Panc1 (cell line): Measurements from ENCODE around the gene TMEM132C. TPM values are rescaled to one million over a fixed set of nuclear protein-coding genes. Genes with fewer than 3 reads are reported as not detected.

Experiments
- ATAC-seq: fragments of 200-7000 bp; cut with Tn5 transposase; 2 replicates; pipeline ENCODE4 v1.9.1; 2020; ENCODE audit warnings: mild to moderate bottlenecking, moderate library complexity
- BruUV-seq: library from RNA; stranded (reverse); fragments of 400-500 nt; replicated peaks from 2 replicates; lab custom pipeline; 2021; lab: Mats Ljungman, UMichigan
- CTCF ChIA-PET: fragments of 300-600 bp; sonication (Branson Sonifier 250); formaldehyde crosslinking; loops from one replicate; lab custom pipeline; 2022; ENCODE audit warnings: antibody characterized with exemption; lab: Charles Lee
- POLR2A ChIA-PET: fragments of 300-600 bp; sonication (Branson Sonifier 250); formaldehyde crosslinking; loops from one replicate; lab custom pipeline; 2022; ENCODE audit warnings: antibody characterized with exemption; lab: Charles Lee
- DNase-seq: peaks from one replicate; pipeline ENCODE4 v3.0.0-alpha.2; 2010; ENCODE audit warnings: low read depth, low spot score
- H3K27ac ChIP-seq: 2 replicates; pipeline ENCODE4 v1.5.1; 2011; ENCODE audit warnings: mild to moderate bottlenecking, low read length, inconsistent platforms
- H3K27me3 ChIP-seq: fragments of 200-500 bp; sonication (Bioruptor generic); 2 replicates; pipeline ENCODE4 v1.6.0; 2014; ENCODE audit warnings: low read length, inconsistent platforms; ENCODE audit not compliant: control insufficient read depth, insufficient read depth
- H3K36me3 ChIP-seq: fragments of 200-500 bp; sonication (Bioruptor generic); 2 replicates; pipeline ENCODE4 v1.5.1; 2014; ENCODE audit warnings: inconsistent platforms, mild to moderate bottlenecking, low read length, moderate library complexity; ENCODE audit not compliant: control insufficient read depth, insufficient read depth
- H3K4me1 ChIP-seq: 2 replicates; pipeline ENCODE4 v1.5.1; 2011; ENCODE audit warnings: inconsistent platforms, mild to moderate bottlenecking, low read length, moderate library complexity; ENCODE audit not compliant: control insufficient read depth, insufficient read depth
- H3K4me3 ChIP-seq, 2 experiments: 2 replicates each; pipeline ENCODE4 v1.5.1; 2011 to 2012; ENCODE audit warnings: low read depth in 2 of 2, low read length in 2 of 2, mild to moderate bottlenecking in 2 of 2, inconsistent platforms in 1 of 2, moderate library complexity in 1 of 2
- H3K9me3 ChIP-seq: fragments of 200-500 bp; sonication (Bioruptor generic); 2 replicates; pipeline ENCODE4 v1.5.1; 2014; ENCODE audit warnings: low read depth, mild to moderate bottlenecking, inconsistent platforms, low read length, moderate library complexity; ENCODE audit not compliant: control insufficient read depth, insufficient read depth
- CTCF ChIP-seq: fragments of 450-650 bp; IDR thresholded peaks from 2 replicates; pipeline ENCODE4 v1.5.1; 2017; ENCODE audit warnings: mild to moderate bottlenecking
- POLR2AphosphoS5 ChIP-seq: IDR thresholded peaks from 2 replicates; pipeline ENCODE4 v1.6.1; 2012; ENCODE audit warnings: mild to moderate bottlenecking, low read depth, low read length, moderate library complexity
- REST ChIP-seq, 2 experiments: IDR thresholded peaks; 2 replicates each; pipeline ENCODE4 v1.6.1; 2011 to 2012; ENCODE audit warnings: low read depth in 2 of 2, control low read depth in 1 of 2, low read length in 1 of 2, mild to moderate bottlenecking in 1 of 2, moderate library complexity in 1 of 2; ENCODE audit not compliant: insufficient read depth in 1 of 2
- SIN3A ChIP-seq: IDR thresholded peaks from 2 replicates; pipeline ENCODE4 v1.6.1; 2012; ENCODE audit warnings: low read depth, mild to moderate bottlenecking, low read length, moderate library complexity, borderline replicate concordance; ENCODE audit not compliant: insufficient read depth
- TCF7L2 ChIP-seq: IDR thresholded peaks from 2 replicates; pipeline ENCODE4 v1.6.1; 2011; ENCODE audit warnings: mild to moderate bottlenecking, low read depth, low read length, inconsistent platforms
- in situ Hi-C: cut with HindIII; loops from 2 replicates; pipeline ENCODE4 v1.10.0; 2016; ENCODE audit warnings: low sequenced_read_pairs, low pct_unique_long_range_greater_than_20kb
- intact Hi-C: fragments of 100-400 bp; cut with micrococcal nuclease; formaldehyde crosslinking; loops from one replicate; pipeline ENCODE4 v1.10.0; 2022; ENCODE audit not compliant: unreplicated experiment
- total RNA-seq: library from RNA; stranded (reverse); gene quantifications from one replicate; pipeline ENCODE4 v1.2.1, GENCODE V29; 2021; ENCODE audit not compliant: unreplicated experiment

The TMEM132C gene
- total RNA-seq, 1 experiment from 2014 or later = not detected

- TF ChIP-seq POLR2AphosphoS5 (no peak), REST (IDR thresholded peaks at IDR 0.05; ENCODE audit: insufficient read depth in 1 of 2, low read depth in 2 of 2, low read length in 1 of 2) (no peak), TCF7L2 (no peak)
- BruUV-seq = no TSS peak
- CTCF ChIA-PET = no interaction called here
- no peaks in the 10 kb centered on the region for H3K36me3 ChIP-seq
- ATAC-seq (no peak), DNase-seq (no peak)
- no peaks in the 10 kb centered on the region for H3K27me3 ChIP-seq
- H3K9me3 ChIP-seq = no peaks in the 10 kb centered on the region
- no peaks in the 10 kb centered on the region for H3K4me1 ChIP-seq
- POLR2A ChIA-PET = no interaction called here
- no peak overlapping the region for H3K27ac ChIP-seq
- in situ Hi-C loops (no loop called here), intact Hi-C loops (no loop called here)
- no peak overlapping the region for H3K4me3 ChIP-seq
Measured at GRCh38 chr12:128338386-128339125, 71.6 kb downstream of the TMEM132C start.

GRCh38 chr12:128339126-128339520 lies 72.2 kb downstream of the TMEM132C start:
- ATAC-seq = no peak
- intact Hi-C loops = no loop called here

More at GRCh38 chr12:128339126-128339520, 72.2 kb downstream of the TMEM132C start:
- Histone ChIP-seq H3K27ac (no peak overlapping the region), H3K27me3 (no peaks in the 10 kb centered on the region), H3K36me3 (no peaks in the 10 kb centered on the region), H3K4me1 (no peaks in the 10 kb centered on the region), H3K4me3 (no peak overlapping the region), H3K9me3 (no peaks in the 10 kb centered on the region)
- ChIA-PET POLR2A (no interaction called here), CTCF (no interaction called here)
- in situ Hi-C loops = no loop called here
- TF ChIP-seq TCF7L2 (no peak), SIN3A (no peak), CTCF (no peak), POLR2AphosphoS5 (no peak), REST (IDR thresholded peaks at IDR 0.05; ENCODE audit: insufficient read depth in 1 of 2, low read depth in 2 of 2, low read length in 1 of 2) (no peak)
- DNase-seq = no peak
- BruUV-seq = no TSS peak
